NOMO-1 (cell line): ENCODE measurements around the gene ITSN1.
"Not testable (repeated sequence)": the region's sequence is repeated elsewhere in the genome, so short reads cannot be mapped to it uniquely, and the experiment has no call there.

Experiments
- DNase-seq, 2 experiments: peaks; one replicate each; lab custom pipeline; 2025; ENCODE audit not compliant: unreplicated experiment in 2 of 2; lab: John Stamatoyannopoulos, UW

ITSN1 gene

GRCh38 chr21:33642027-33642895, at the start of gene ITSN1:
Gene ITSN1, plus strand, starts transcription at chr21:33642501. Its CDS starts 76,328 bp downstream, at chr21:33718829.
- DNase-seq, result peak; percentile 97 to 98

- no peak for DNase-seq
Measured at GRCh38 chr21:33598051-33598450, 44.2 kb upstream of the ITSN1 start.

GRCh38 chr21:33608559-33608958, 33.7 kb upstream of the ITSN1 start:
- DNase-seq, result no peak

DNA sequence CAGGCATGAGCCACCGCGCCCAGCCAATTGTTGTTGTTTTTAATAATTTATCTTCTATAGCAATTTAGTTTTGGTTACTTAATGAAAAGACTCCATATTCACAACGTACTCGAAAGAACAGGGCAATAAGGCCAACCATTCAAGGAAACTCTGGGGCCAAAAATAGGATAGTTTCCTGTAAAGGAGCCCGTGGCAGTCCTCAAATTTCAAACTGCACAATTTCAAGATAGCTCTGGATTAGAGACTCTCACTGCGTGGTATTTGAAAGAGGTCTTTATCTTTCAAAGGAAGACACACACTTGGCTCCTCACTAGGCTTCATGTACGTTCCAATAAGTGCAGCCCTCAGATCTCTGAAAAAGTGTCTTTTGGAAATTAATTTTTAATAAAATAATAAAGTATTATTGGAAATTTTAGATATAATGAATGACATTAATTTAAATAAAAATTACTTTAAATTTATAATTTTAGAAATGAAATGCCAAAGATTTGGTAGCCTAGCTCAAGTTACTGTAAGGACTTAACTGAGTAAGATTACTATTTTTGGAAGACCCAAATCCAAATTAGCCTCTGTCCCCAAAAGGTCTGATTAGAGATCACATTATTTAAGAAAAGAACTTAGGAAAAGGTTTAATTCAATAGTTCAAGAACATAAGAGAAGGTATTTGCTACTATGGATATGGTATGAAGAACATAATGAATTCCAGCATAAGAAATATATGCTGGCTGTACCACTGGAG, 31.1 kb upstream of the ITSN1 start:
- no peak for DNase-seq

DNA sequence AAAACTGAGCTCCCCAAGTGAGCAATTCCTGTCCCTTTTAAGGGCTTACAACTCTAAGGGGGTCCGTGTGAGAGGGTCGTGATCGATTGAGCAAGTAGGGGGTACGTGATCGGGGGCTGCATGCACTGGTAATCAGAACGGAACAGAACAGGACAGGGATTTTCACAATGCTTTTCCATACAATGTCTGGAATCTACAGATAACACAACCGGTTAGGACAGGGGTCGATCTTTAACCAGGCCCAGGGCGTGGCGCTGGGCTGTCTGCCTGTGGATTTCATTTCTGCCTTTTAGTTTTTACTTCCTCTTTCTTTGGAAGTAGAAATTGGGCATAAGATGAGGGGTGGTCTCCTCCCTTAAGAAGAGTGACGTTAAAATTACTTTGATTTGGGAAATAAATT, 24.7 kb upstream of the ITSN1 start:
- not testable (repeated sequence) for DNase-seq

DNA sequence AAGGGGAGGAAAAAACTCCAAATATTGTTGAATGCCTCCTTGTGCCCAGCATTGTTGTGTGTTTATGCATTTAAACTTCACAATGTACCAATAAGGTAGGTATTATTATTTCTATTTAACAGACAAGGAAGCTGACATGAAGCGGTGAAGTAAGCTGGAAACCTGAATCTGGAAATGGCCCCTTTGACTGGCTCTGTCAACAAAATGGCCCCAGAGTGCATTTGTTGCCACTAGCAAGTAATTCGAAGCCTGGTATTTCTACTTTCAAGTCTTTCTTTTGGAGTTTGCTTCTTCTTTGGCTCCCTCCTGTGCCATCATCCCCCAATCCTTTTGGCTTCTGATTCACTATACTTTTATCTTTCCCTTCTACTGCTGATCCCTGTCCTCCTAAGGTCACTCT, 23.9 kb upstream of the ITSN1 start:
- no peak for DNase-seq

- DNase-seq, result peak; percentile 59 to 69
Measured at GRCh38 chr21:33619726-33620125, 22.6 kb upstream of the ITSN1 start.

GRCh38 chr21:33622253-33622652, 20.0 kb upstream of the ITSN1 start:
- no peak for DNase-seq

- DNase-seq, result not testable (repeated sequence)
Measured at GRCh38 chr21:33626151-33626550, 16.1 kb upstream of the ITSN1 start.

DNA sequence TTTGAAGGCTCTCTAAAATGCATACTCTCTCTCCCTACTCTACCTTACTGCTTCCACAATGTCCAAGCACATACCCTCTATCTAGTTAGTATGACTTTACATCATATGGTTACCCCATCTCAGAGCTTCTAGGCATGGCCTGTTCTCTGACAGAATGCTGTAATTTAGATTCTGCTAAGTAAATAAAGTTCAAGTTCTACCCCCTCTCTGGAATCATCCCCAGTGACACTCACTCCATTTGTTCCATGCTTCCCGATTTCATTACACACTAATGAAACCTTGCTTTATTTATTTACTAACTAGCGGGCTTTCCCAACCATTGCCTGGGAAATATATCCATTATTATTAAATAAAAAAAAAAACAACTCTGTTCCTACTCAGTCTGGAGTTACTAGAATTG, 8.0 kb upstream of the ITSN1 start:
- DNase-seq, result no peak

DNA sequence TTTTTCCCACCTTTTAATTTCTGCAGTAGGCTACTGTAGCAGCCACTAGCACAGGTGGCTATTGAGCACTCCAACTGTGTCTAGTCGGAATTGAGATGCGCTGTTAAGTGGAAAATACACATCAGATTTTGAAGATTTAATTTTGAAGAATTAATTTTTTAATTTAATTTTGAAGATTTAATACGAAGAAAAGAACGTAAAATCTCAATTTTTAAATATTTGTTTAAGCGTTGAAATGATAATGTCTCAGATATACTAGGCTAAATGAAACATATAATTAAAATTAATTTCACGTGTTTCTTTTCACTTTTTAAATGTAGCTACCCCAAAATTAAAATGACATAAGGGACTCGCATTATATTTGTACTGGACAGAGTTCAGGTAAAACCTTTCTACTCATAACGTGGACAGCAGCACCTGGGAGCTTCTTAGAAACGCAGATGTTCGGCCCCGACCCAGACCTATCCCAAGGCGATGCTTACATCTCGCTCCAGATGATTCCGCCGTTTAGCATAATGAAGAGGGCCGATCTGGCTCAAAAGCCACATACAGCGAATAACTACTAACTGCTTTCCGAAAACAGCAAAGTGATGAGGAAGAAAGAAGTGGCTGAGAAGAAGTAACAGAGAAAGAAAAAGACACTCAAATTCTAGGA, 1.5 kb upstream of the ITSN1 start:
- DNase-seq, result peak in 1 of 2 experiments; percentile 64

GRCh38 chr21:33641352-33642026, 812 bp upstream of the ITSN1 start, which contains the start of gene CRYZL1:
Gene CRYZL1, minus strand, starts transcription at chr21:33641741. Its CDS starts 10,190 bp downstream, at chr21:33631551.
- peak; percentile 95 to 98 for DNase-seq

DNA sequence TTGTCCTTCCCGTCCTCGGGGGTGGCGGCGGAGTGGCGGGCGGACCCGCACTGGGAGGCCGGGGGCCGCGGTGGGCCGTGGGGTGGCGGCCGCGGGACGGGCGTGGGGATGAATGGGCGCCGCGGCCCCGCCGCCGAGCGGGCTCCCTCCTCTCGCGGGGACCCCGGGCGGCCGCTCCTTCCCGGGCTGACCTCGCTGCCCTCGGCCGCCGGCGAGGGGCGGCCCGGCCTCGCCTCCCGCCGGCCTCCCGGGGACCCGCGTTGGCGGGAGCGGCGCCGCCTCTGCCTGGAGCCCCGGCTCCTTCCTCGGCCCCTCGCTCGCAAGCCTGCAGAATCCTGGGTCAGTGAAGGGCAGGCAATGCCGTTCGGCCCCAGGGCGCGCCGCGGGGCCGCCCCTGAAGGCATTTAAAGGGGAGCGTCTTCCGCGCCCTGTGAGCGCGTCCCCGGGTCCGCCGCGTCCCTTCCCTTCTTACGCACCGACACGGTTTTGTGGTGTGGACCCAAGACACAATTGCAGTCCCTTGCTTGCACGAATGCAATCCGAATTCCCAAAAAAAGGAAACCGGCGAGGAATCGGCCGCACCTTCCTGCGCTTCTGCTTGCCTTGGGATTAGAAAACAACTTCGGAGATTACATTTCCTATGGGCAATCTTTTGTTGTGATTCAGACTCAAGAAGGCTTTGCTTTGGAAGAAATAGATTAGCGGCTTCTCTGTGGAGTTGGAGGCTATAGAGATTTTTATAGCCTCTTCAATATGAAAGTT, 776 bp downstream of the ITSN1 start:
- DNase-seq, result peak in 1 of 2 experiments; percentile 22

DNA sequence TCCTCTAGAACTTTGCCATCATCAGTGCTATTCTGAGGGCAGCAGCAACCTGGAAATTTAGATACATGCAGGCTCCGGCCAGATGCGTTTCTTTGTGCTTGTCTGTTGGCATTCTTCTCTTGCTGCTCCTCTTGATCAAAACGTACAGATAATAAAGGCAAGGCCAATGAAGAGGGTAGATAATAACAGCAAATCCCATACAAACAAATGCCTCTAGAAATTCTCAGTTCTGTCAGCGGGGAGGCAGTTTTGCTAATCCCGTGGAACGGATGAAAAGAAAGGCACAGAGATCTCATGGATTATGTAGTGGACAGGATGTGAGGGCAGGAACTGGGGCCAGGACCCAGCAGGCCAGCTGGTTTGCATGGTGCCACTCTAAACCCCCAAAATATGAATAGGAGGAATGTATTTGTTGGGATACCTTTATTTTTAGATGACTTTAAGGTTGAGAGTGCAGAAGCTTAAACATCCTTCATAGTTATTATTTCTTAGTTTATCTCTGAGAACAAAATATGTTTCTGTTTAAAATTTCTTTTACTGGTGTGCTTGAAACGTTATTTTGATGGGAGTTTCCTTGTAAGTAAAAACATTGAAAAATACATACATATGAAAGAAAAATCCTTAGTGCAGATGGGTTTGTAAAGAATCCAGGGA, 1.5 kb downstream of the ITSN1 start:
- no peak for DNase-seq

- peak; percentile 62 to 77 for DNase-seq
Measured at GRCh38 chr21:33644383-33645074, 2.2 kb downstream of the ITSN1 start.

- no peak for DNase-seq
Measured at GRCh38 chr21:33645730-33646129, 3.4 kb downstream of the ITSN1 start.

GRCh38 chr21:33647587-33647986, 5.3 kb downstream of the ITSN1 start:
- DNase-seq, result no peak

DNA sequence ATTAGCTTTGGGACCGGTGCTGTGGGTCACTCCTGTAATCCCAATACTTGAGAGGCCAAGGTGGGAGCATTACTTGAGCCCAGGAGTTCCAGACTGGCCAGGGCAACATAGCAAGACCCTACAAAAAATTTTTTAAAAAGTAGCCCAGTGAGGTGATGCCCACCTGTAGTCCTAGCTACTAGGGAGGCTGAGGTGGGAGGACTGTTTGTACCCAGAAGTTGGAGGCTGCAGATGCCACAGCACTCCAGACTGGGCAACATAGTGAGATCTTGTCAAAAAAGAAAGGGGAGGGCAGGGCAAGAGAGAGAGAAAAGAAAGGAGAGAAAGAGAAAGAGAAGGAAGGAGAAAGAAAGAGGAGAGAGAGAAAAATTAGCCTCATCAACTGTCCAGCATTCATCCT, 6.3 kb downstream of the ITSN1 start:
- no peak for DNase-seq

DNA sequence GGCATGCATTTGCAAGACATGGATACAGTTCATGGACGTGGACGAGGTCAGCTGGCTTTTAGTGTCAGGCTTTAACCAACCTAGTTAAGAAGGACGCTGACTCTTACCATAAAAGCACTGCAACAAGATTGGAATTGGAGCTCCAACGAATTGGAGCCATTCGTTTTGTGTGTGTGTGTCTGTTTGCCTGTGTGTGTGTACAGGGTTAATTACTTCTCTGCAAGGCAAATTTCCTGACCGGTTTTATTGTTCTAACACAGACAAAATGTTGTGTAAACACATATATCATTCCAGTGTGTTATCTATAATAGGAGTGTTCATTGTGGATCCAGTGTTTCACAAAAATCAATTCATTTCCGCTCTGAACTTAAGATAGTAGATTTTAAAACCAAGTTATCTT, 7.9 kb downstream of the ITSN1 start:
- no peak for DNase-seq
